GM12878 (cell line): Measurements from ENCODE around the gene SEC24A. TPM values are rescaled to one million over a fixed set of nuclear protein-coding genes. Genes with fewer than 3 reads are reported as not detected.

Source experiments
- ATAC-seq: fragments of 200-7000 bp; cut with Tn5 transposase; 3 replicates; pipeline ENCODE4 v1.9.1; 2020; ENCODE audit warnings: mild to moderate bottlenecking, moderate library complexity
- BruUV-seq: library from RNA; stranded (reverse); fragments of 400-500 nt; replicated peaks from 2 replicates; lab custom pipeline; 2021; lab: Mats Ljungman, UMichigan
- CTCF ChIA-PET: fragments of 300-600 bp; sonication (Branson Sonifier 250); formaldehyde crosslinking; extraction: SDS; loops from one replicate; lab custom pipeline; 2021; ENCODE audit warnings: inconsistent platforms; lab: Yijun Ruan, JAX
- POLR2A ChIA-PET: fragments of 350-600 bp; formaldehyde crosslinking; extraction: SDS; loops from one replicate; lab custom pipeline; 2021; ENCODE audit warnings: inconsistent platforms; lab: Charles Lee
- RAD21 ChIA-PET: fragments of 300-600 bp; sonication (Branson Sonifier 250); formaldehyde crosslinking; loops from one replicate; lab custom pipeline; 2023; ENCODE audit warnings: antibody characterized with exemption; ENCODE audit not compliant: unreplicated experiment; lab: Charles Lee
- SMC1A ChIA-PET: fragments of 300-600 bp; sonication (Branson Sonifier 250); formaldehyde crosslinking; loops from one replicate; lab custom pipeline; 2023; ENCODE audit not compliant: unreplicated experiment, uncharacterized antibody; lab: Charles Lee
- DNase-seq: peaks from one replicate; pipeline ENCODE4 v3.0.0-alpha.2; 2011; ENCODE audit warnings: low read depth, low spot score
- FAIRE-seq: peaks from 3 replicates; lab custom pipeline; 2011; peaks lifted over from hg19 to GRCh38; lab: Jason Lieb, UNC
- H2AFZ ChIP-seq: 2 replicates; pipeline ENCODE4 v1.6.0; 2011; ENCODE audit warnings: low read depth, low read length, control low read depth; ENCODE audit not compliant: control insufficient read depth
- H3K27ac ChIP-seq: 2 replicates; pipeline ENCODE4 v1.5.1; 2011; ENCODE audit warnings: control low read depth; ENCODE audit not compliant: control insufficient read depth, insufficient read depth
- H3K27me3 ChIP-seq, 2 experiments: replicated peaks in 1 of 2; 2 replicates each; pipeline versions ENCODE4 v1.6.0 to v1.6.1; 2011; ENCODE audit warnings: low read length in 1 of 2; ENCODE audit not compliant: control insufficient read depth in 2 of 2, insufficient read depth in 2 of 2
- H3K36me3 ChIP-seq, 2 experiments: 2 replicates each; pipeline ENCODE4 v1.5.1; 2011; ENCODE audit warnings: low read length in 1 of 2; ENCODE audit not compliant: control insufficient read depth in 2 of 2, insufficient read depth in 2 of 2
- H3K4me1 ChIP-seq: 2 replicates; pipeline ENCODE4 v1.6.1; 2011; ENCODE audit warnings: mild to moderate bottlenecking, low read length, moderate library complexity, mixed read lengths; ENCODE audit not compliant: control insufficient read depth, insufficient read depth
- H3K4me2 ChIP-seq: 2 replicates; pipeline ENCODE4 v1.6.0; 2011; ENCODE audit warnings: control low read depth; ENCODE audit not compliant: control insufficient read depth, insufficient read depth
- H3K4me3 ChIP-seq: fragments of 200-600 bp; sonication (generic); 2 replicates; pipeline ENCODE4 v1.5.1; 2016
- H3K79me2 ChIP-seq: 2 replicates; pipeline ENCODE4 v1.6.0; 2011; ENCODE audit warnings: low read length; ENCODE audit not compliant: control insufficient read depth, insufficient read depth
- H3K9ac ChIP-seq: 2 replicates; pipeline ENCODE4 v1.8.0; 2011; ENCODE audit warnings: low read length, control low read depth, mixed read lengths; ENCODE audit not compliant: control insufficient read depth, insufficient read depth
- H3K9me3 ChIP-seq: replicated peaks from 3 replicates; pipeline ENCODE4 v1.5.1; 2011; ENCODE audit warnings: mild to moderate bottlenecking, low read length; ENCODE audit not compliant: control insufficient read depth, insufficient read depth
- H4K20me1 ChIP-seq: 2 replicates; pipeline ENCODE4 v1.6.0; 2011; ENCODE audit not compliant: control insufficient read depth, insufficient read depth
- ASH2L ChIP-seq: fragments of 300-600, 200-600 bp; sonication (generic); IDR thresholded peaks from 2 replicates; pipeline ENCODE4 v1.6.1; 2017; ENCODE audit warnings: low read depth, mild to moderate bottlenecking, borderline replicate concordance
- CREM ChIP-seq: IDR thresholded peaks from 2 replicates; pipeline ENCODE4 v1.6.1; 2014; ENCODE audit warnings: antibody characterized with exemption, low read depth
- JUNB ChIP-seq: IDR thresholded peaks from 2 replicates; pipeline ENCODE4 v1.6.1; 2016; ENCODE audit warnings: antibody characterized with exemption, mild to moderate bottlenecking
- MEF2A ChIP-seq: IDR thresholded peaks from 2 replicates; pipeline ENCODE4 v1.6.1; 2011; ENCODE audit warnings: low read depth, mild to moderate bottlenecking, low read length, moderate library complexity; ENCODE audit not compliant: insufficient read depth
- MEF2B ChIP-seq: fragments of 450-650 bp; IDR thresholded peaks from 2 replicates; pipeline ENCODE4 v1.6.1; 2018; ENCODE audit warnings: mild to moderate bottlenecking, moderate library complexity; ENCODE audit not compliant: partially characterized antibody, poor library complexity, severe bottlenecking
- MTA2 ChIP-seq: fragments of 450-650 bp; IDR thresholded peaks from 2 replicates; pipeline ENCODE4 v1.6.1; 2016; ENCODE audit warnings: low read depth, mild to moderate bottlenecking, moderate library complexity
- PML ChIP-seq: IDR thresholded peaks from 2 replicates; pipeline ENCODE4 v1.6.1; 2012; ENCODE audit warnings: low read length, inconsistent platforms
- POLR2AphosphoS5 ChIP-seq: IDR thresholded peaks from 2 replicates; pipeline ENCODE4 v1.6.1; 2011; ENCODE audit warnings: mild to moderate bottlenecking, low read length, inconsistent platforms
- RELA ChIP-seq: fragments of 450-650 bp; IDR thresholded peaks from 2 replicates; pipeline ENCODE4 v1.8.0; 2014; ENCODE audit warnings: borderline replicate concordance; ENCODE audit not compliant: partially characterized antibody
- SRF ChIP-seq, 2 experiments: IDR thresholded peaks; 2 replicates each; pipeline ENCODE4 v1.6.1; 2011; ENCODE audit warnings: low read depth in 2 of 2, low read length in 2 of 2, mild to moderate bottlenecking in 1 of 2, moderate library complexity in 1 of 2
- TAF1 ChIP-seq: IDR thresholded peaks from 2 replicates; pipeline ENCODE4 v1.6.1; 2011; ENCODE audit warnings: mild to moderate bottlenecking, low read depth, low read length, borderline replicate concordance
- ZNF207 ChIP-seq: fragments of 450-650 bp; IDR thresholded peaks from 2 replicates; pipeline ENCODE4 v1.6.1; 2014; ENCODE audit warnings: antibody characterized with exemption, mild to moderate bottlenecking, borderline replicate concordance
- WGBS: methylation state at CpG from one replicate; pipeline ENCODE4 v1.1.6; 2016; ENCODE audit warnings: low lambda C conversion rate; ENCODE audit not compliant: insufficient replicate concordance, insufficient coverage; ENCODE audit errors: missing lambda C conversion rate; 5-methylcytosine and 5-hydroxymethylcytosine counted together
- in situ Hi-C: fragments of 300-500 bp; cut with MboI; formaldehyde crosslinking; loops from 9 replicates; pipeline ENCODE4 v1.14.3; 2018; ENCODE audit warnings: mixed read lengths
- intact Hi-C: fragments of 100-400 bp; cut with micrococcal nuclease; formaldehyde crosslinking; loops from one replicate; pipeline ENCODE4 v1.14.2; 2022; ENCODE audit not compliant: unreplicated experiment
- polyA plus RNA-seq, 11 experiments: library from polyadenylated mRNA; depleted of rRNA in 4 of 11; unstranded in 6 of 11; stranded (reverse) in 5 of 11; fragments of >200 nt; fragmentation: Nextera tagmentation in 4 of 11; fragmentation: Illumina TruSeq in 1 of 11; extraction: Ambion mirVana in 4 of 11; extraction: Trizol in 1 of 11; gene quantifications; 1 replicate in 1 of 11; 2 replicates in 10 of 11; pipeline versions ENCODE4 v1.2.1 to v1.2.3, GENCODE V29; 2011 to 2016; ENCODE audit warnings: inconsistent platforms in 2 of 11, missing spikeins in 2 of 11, low read depth in 1 of 11
- total RNA-seq, 4 experiments: library from RNA; depleted of rRNA in 3 of 4; stranded (reverse); fragments of >200 nt in 3 of 4; fragmentation: Illumina TruSeq in 1 of 4; extraction: Trizol in 1 of 4; gene quantifications; 2 replicates each; pipeline versions ENCODE4 v1.2.1 to v1.2.3, GENCODE V29; 2013 to 2021
- TF ChIP-seq, protein P1 (sequence below): fragments of 450-650 bp; IDR thresholded peaks from 2 replicates; pipeline ENCODE4 v1.6.1; 2017; ENCODE audit warnings: mild to moderate bottlenecking
- TF ChIP-seq, protein P2 (sequence below): IDR thresholded peaks from 2 replicates; pipeline ENCODE4 v1.6.1; 2011; ENCODE audit warnings: mild to moderate bottlenecking, low read depth, low read length, moderate library complexity; ENCODE audit not compliant: insufficient replicate concordance
- TF ChIP-seq, protein P3 (sequence below): IDR thresholded peaks from 2 replicates; pipeline ENCODE4 v1.6.1; 2011; ENCODE audit warnings: borderline replicate concordance, low read depth, mild to moderate bottlenecking, moderate library complexity, mixed read lengths, low read length; ENCODE audit not compliant: insufficient read depth; ENCODE audit errors: extremely low read length
- TF ChIP-seq, protein P4 (sequence below), 3 experiments: IDR thresholded peaks in 2 of 3; conservative IDR thresholded peaks in 1 of 3; 2 replicates each; pipeline ENCODE4 v1.5.1; 2011; ENCODE audit warnings: low read depth in 3 of 3, low read length in 3 of 3, mild to moderate bottlenecking in 3 of 3, control low read depth in 2 of 3, moderate library complexity in 2 of 3, inconsistent platforms in 1 of 3, mixed read lengths in 1 of 3; ENCODE audit not compliant: control insufficient read depth in 2 of 3, insufficient read depth in 1 of 3; ENCODE audit errors: extremely low read depth in 1 of 3

Gene SEC24A
- total and polyA plus RNA-seq, 10 of the 15 experiments (the other 5 are each of a cell fraction or from before 2014, with no cell fraction given): 7.1 to 52.2 (median 22.8) TPM

DNA sequence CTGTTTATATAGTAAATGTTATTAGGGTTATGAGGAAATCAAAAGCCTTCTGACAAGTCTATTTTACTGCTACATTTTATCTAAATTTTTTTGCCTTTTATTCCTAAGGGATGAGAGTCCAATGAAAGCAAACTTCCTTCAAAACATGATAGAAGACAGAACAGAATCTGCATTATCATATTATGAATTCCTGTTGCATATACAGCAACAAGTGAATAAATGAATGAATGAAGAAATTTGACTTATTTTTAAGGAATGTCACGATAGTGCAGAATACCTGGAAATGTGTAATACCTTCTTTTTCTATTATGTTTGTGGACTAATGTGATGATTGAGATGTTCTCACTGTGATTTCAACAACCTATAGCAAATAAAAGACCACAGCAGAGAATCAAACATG, 76.3 kb downstream of the SEC24A start (continued):
- TF ChIP-seq TAF1 (no peak), ASH2L (no peak), MEF2B (no peak), POLR2AphosphoS5 (no peak), RELA (no peak)

DNA sequence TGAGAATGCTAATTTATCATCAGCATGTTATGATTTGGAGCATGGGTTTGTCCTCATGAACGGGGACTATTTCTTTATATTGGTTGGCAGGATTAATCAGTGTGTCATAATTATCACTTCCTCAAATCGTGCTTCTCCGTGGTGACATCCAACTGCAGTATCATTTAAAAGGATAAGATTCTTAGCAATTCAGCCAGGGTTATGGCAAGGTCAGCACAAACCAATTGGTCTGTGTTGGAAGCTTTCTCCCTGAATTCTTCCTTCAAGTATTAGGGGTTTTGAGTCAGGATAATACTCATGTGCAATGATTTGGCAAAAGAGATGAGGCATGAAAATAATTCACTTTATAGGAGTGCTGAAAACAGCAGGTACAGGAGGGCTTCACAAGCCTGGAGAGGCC, 84.2 kb downstream of the SEC24A start:
- intact Hi-C loops (loop anchor here (10.0 kb wide), 2 partner anchors 462 to 508 kb away; partner anchors contain the start of gene PPP2CA), in situ Hi-C loops (loop anchor here (25.0 kb wide), 1 partner anchor 454 kb away; no protein-coding TSS in a partner anchor)
- ChIA-PET CTCF (no interaction called here), RAD21 (no interaction called here), POLR2A (no interaction called here), SMC1A (interaction anchor here (0.6 to 0.9 kb wide), 3 partner anchors 47 to 139 kb away, joined by 3 to 4 read pairs (median 3); no protein-coding TSS in a partner anchor)
- 29% methylated on average over 3 of the region's 3 CpGs for WGBS
- FAIRE-seq (no peak), ATAC-seq (no peak), DNase-seq (no peak)
- no TSS peak for BruUV-seq
- Histone ChIP-seq H4K20me1 (no peaks in the 10 kb centered on the region), H2AFZ (no peak overlapping the region), H3K4me3 (no peak overlapping the region), H3K4me1 (no peaks in the 10 kb centered on the region), H3K9me3 (no peaks in the 10 kb centered on the region), H3K9ac (no peak overlapping the region), H3K79me2 (no peaks in the 10 kb centered on the region), H3K27me3 (no peaks in the 10 kb centered on the region), H3K36me3 (no peaks in the 10 kb centered on the region; a peak in 1 of 4 replicates), H3K27ac (no peak overlapping the region), H3K4me2 (no peak overlapping the region)
- TF ChIP-seq MTA2 (no peak), CREM (no peak), PML (no peak), SRF (IDR thresholded peaks at IDR 0.05; ENCODE audit: low read depth in 2 of 2, low read length in 2 of 2) (no peak), MEF2A (no peak), JUNB (no peak), ZNF207 (no peak)
- TF ChIP-seq, protein P1, sequence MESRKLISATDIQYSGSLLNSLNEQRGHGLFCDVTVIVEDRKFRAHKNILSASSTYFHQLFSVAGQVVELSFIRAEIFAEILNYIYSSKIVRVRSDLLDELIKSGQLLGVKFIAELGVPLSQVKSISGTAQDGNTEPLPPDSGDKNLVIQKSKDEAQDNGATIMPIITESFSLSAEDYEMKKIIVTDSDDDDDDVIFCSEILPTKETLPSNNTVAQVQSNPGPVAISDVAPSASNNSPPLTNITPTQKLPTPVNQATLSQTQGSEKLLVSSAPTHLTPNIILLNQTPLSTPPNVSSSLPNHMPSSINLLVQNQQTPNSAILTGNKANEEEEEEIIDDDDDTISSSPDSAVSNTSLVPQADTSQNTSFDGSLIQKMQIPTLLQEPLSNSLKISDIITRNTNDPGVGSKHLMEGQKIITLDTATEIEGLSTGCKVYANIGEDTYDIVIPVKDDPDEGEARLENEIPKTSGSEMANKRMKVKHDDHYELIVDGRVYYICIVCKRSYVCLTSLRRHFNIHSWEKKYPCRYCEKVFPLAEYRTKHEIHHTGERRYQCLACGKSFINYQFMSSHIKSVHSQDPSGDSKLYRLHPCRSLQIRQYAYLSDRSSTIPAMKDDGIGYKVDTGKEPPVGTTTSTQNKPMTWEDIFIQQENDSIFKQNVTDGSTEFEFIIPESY: no peak
- TF ChIP-seq, protein P2, sequence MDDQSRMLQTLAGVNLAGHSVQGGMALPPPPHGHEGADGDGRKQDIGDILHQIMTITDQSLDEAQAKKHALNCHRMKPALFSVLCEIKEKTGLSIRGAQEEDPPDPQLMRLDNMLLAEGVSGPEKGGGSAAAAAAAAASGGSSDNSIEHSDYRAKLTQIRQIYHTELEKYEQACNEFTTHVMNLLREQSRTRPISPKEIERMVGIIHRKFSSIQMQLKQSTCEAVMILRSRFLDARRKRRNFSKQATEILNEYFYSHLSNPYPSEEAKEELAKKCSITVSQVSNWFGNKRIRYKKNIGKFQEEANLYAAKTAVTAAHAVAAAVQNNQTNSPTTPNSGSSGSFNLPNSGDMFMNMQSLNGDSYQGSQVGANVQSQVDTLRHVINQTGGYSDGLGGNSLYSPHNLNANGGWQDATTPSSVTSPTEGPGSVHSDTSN: no peak
- TF ChIP-seq, protein P3, sequence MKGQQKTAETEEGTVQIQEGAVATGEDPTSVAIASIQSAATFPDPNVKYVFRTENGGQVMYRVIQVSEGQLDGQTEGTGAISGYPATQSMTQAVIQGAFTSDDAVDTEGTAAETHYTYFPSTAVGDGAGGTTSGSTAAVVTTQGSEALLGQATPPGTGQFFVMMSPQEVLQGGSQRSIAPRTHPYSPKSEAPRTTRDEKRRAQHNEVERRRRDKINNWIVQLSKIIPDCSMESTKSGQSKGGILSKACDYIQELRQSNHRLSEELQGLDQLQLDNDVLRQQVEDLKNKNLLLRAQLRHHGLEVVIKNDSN: no peak
- TF ChIP-seq, protein P4, sequence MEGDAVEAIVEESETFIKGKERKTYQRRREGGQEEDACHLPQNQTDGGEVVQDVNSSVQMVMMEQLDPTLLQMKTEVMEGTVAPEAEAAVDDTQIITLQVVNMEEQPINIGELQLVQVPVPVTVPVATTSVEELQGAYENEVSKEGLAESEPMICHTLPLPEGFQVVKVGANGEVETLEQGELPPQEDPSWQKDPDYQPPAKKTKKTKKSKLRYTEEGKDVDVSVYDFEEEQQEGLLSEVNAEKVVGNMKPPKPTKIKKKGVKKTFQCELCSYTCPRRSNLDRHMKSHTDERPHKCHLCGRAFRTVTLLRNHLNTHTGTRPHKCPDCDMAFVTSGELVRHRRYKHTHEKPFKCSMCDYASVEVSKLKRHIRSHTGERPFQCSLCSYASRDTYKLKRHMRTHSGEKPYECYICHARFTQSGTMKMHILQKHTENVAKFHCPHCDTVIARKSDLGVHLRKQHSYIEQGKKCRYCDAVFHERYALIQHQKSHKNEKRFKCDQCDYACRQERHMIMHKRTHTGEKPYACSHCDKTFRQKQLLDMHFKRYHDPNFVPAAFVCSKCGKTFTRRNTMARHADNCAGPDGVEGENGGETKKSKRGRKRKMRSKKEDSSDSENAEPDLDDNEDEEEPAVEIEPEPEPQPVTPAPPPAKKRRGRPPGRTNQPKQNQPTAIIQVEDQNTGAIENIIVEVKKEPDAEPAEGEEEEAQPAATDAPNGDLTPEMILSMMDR (IDR thresholded peaks at IDR 0.05 in 2 of 3, conservative IDR thresholded peaks at IDR 0.05 in 1 of 3; ENCODE audit: control insufficient read depth in 2 of 3, extremely low read depth in 1 of 3, insufficient read depth in 1 of 3, low read depth in 3 of 3, low read length in 3 of 3): no peak
